ENCODE measurements around the gene DENND2D.

Gene DENND2D

DNA sequence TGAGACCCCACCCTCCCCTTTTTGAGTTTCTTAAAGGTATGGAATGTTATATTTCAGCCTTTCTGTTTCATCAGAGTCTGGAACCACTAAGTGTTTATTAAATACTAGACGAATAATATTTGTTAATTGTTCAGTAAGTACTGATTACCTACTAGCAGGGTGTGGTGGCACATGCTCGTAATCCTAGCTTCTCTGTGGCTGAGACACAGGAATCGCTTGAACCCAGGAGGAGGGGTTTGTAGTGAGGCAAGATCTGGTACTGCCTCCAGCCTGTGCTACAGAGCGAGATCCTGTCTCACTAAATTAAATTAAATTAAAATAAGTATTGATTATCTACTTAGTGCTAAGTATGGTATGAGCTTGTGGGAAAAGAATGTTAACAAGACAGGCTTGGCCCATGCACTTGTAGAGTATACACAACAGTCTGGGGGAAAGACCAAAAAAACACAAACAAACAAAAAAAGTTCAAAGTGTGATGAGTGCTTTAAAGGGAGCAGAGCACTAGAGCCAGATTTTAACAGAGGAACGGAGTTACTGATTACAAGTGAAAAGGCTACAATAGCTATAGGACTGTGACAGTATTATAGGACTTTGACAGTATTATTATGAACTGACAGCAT lies 58.0 kb downstream of the DENND2D start:
- Histone ChIP-seq H3K27ac (ENCODE audit: extremely low read depth, low read depth, low read length) (no peak overlapping the region), H3K36me3 (ENCODE audit: control insufficient read depth in 2 of 2, insufficient read depth in 1 of 2, low read length in 2 of 2) (peaks cover 0 to 11% of the 10 kb centered on the region in 2 experiments; a peak in 2 of 3 replicates), H3K4me3 (ENCODE audit: low read depth, low read length) (no peak overlapping the region), H3K4me1 (ENCODE audit: control insufficient read depth, insufficient read depth, low read length) (peaks cover 13% of the 10 kb centered on the region; the same call in 1 of the 2 replicates), H3K9me3 (ENCODE audit: control insufficient read depth, insufficient read depth, low read depth, low read length) (no peaks in the 10 kb centered on the region)
- ChIA-PET POLR2A (no interaction called here), CTCF (interaction anchor here (0.7 kb wide), 1 partner anchor 134 kb away, joined by 3 read pairs; no protein-coding TSS in a partner anchor)
- no peak for TF ChIP-seq ZBTB48 (tag by site-specific recombination; IDR thresholded peaks at IDR 0.05)
- TF ChIP-seq ZNF341 (tag by site-specific recombination; IDR thresholded peaks at IDR 0.05; ENCODE audit: low read depth) = 0 out of 2 replicates have a peak, but pooled peaks have one; percentile 27

DNA sequence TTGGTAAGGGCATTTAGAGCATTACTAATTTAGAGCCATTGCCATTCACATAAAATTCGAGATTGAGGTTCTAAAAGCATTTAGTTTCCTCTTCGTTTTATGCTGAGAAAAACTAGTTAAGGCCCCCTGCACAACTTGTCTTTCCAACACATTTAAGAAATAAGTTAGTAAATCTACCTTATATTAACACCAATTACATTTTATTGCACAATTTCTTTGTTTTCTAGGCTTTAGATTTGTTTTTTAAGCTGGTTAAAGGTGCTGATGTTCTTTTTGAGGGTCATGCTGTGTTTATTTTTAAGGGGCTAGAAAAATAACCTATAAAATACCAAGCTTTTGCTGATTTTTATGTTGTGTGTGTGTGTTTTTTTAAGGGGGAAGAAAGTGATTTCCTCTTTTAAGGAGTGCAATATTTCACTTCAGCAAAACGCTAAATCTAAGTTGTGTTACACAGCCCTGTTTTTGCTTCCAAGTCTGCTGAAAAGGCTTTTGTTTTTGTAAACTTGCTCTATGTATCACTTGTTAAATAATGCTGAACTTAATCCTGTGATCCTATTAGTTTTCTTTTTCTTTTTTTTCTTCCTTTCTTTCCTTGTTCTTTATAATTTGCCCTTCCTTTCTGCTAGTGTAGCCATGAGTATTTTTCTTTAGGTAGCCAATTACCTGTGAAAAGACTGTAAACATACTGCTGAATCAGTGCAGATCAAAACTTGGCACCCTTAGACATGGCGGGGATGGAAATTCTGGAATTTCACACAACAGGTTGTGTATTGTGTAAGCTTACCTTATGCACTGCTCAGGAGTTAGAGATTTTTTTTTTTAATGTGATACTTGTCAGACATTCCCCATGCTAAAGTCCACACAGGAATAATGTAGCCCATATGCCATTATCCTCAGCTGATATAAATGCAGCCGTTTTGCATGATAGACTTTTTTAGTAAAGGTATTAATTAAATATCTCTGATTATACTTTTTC lies 58.9 kb downstream of the DENND2D start:
- H3K4me1 ChIP-seq (ENCODE audit: control insufficient read depth, insufficient read depth, low read length) = peaks cover 13% of the 10 kb centered on the region; the same call in 1 of the 2 replicates
- peak overlapping the region; percentile 98 for H3K4me3 ChIP-seq (ENCODE audit: low read depth, low read length)
- POLR2A ChIA-PET = no interaction called here
- 0 out of 2 replicates have a peak, but pooled peaks have one; percentile 25 for TF ChIP-seq PRDM1 (tag by site-specific recombination; IDR thresholded peaks at IDR 0.05)
- no peak for TF ChIP-seq ZNF837 (tag by site-specific recombination; IDR thresholded peaks at IDR 0.05)
- no peak for TF ChIP-seq ZSCAN30 (tag by site-specific recombination; IDR thresholded peaks at IDR 0.05)
- TF ChIP-seq ZNF530 (tag by site-specific recombination; IDR thresholded peaks at IDR 0.05; ENCODE audit: low read depth) = no peak
- peak; percentile 86 for TF ChIP-seq SCRT2 (tag by site-specific recombination; IDR thresholded peaks at IDR 0.05)
- TF ChIP-seq FEZF1 (tag by site-specific recombination; IDR thresholded peaks at IDR 0.05) = peak; percentile 36; the same call in 1 of the 2 replicates
- TF ChIP-seq ZNF16 (tag by site-specific recombination; IDR thresholded peaks at IDR 0.05; ENCODE audit: low read depth) = no peak
- TF ChIP-seq SCRT1 (tag by site-specific recombination; IDR thresholded peaks at IDR 0.05; ENCODE audit: borderline replicate concordance) = 0 out of 2 replicates have a peak, but pooled peaks have one; percentile 70
- no peak for TF ChIP-seq ZNF175 (tag by site-specific recombination; IDR thresholded peaks at IDR 0.05)
- TF ChIP-seq ZNF366 (tag by site-specific recombination; conservative IDR thresholded peaks at IDR 0.05) = 0 out of 2 replicates have a peak, but pooled peaks have one; percentile 28
- peaks cover 0 to 16% of the 10 kb centered on the region in 2 experiments; a peak in 2 of 3 replicates for H3K36me3 ChIP-seq (ENCODE audit: control insufficient read depth in 2 of 2, insufficient read depth in 1 of 2, low read length in 2 of 2)
- no peaks in the 10 kb centered on the region for H3K9me3 ChIP-seq (ENCODE audit: control insufficient read depth, insufficient read depth, low read depth, low read length)
- CTCF ChIA-PET = interaction anchor here (0.7 kb wide), 1 partner anchor 133 kb away, joined by 3 read pairs; no protein-coding TSS in a partner anchor
- H3K27ac ChIP-seq (ENCODE audit: extremely low read depth, low read depth, low read length) = no peak overlapping the region

DNA sequence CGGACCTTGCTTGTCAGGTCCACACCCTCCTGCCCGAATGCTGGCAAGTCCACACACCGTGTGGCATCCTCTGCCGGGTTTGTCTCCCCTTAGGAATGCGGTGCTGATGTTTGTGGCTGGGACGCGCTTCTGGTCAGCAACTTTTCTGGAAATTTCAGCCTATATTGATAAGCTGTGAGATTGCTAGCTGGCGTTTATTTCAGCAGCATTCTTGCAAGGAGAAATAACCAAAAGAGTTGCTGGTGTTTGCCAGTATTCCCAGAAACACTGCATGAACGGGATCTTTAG lies 59.8 kb downstream of the DENND2D start:
- H3K4me1 ChIP-seq (ENCODE audit: control insufficient read depth, insufficient read depth, low read length) = peaks cover 13% of the 10 kb centered on the region; the same call in 1 of the 2 replicates
- H3K36me3 ChIP-seq (ENCODE audit: control insufficient read depth in 2 of 2, insufficient read depth in 1 of 2, low read length in 2 of 2) = peaks cover 4 to 23% of the 10 kb centered on the region in 2 experiments; a peak in 2 of 3 replicates
- CTCF ChIA-PET = no interaction called here
- peak overlapping the region; percentile 92; the same call in 1 of the 2 replicates for H3K27ac ChIP-seq (ENCODE audit: extremely low read depth, low read depth, low read length)
- H3K4me3 ChIP-seq (ENCODE audit: low read depth, low read length) = peak overlapping the region; percentile 98
- POLR2A ChIA-PET = no interaction called here
- no peaks in the 10 kb centered on the region for H3K9me3 ChIP-seq (ENCODE audit: control insufficient read depth, insufficient read depth, low read depth, low read length)
- no peak for TF ChIP-seq KLF9 (tag by site-specific recombination; IDR thresholded peaks at IDR 0.05; ENCODE audit: low read depth)
- 0 out of 2 replicates have a peak, but pooled peaks have one; percentile 2 for TF ChIP-seq ZNF76 (tag by site-specific recombination; IDR thresholded peaks at IDR 0.05; ENCODE audit: borderline replicate concordance, low read depth)

DNA sequence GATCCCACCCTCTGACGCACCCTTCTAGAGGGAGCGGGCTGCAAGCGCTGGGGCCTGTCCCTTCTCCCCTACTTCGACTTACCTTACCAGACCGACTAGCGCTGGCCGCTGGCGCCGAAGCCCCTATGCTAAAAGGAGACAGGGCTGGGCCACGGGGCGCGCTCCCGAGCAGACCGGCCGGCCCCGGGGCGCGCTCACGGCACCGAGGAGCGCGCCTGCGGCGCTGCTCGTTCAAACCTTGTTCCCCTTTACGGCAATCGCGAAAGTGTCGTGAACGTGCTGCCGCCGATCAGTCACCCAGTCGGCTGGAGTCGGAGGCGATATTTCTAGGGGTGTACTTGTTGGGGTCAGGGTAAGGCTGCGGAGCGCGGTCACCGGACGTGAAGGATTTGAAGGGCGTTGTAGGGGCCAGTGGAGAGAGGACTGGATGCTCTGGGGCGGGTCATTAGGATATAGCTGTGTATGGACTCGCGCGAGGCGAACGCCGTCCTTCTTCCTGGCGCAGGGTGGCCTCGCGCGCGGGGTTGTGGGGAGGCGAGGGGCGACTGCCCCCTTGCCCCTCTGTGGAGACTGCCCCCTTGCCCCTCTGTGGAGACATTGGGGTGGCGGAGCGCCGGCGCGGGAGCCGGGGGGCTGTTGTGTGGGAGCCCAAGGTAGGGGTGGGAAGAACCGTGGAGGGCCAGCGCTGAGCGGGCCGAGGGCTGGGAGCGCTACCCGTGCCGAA lies 60.3 kb downstream of the DENND2D start, which contains the start of the genes CEPT1 and DRAM2:
Gene CEPT1 (plus strand): TSS at position 268 of the 724 bp plus-strand sequence. CDS start 7,492 bp downstream, outside the sequence.
Gene DRAM2 (minus strand): TSS at position 138 of the 724 bp plus-strand sequence. CDS start 8,539 bp downstream, outside the sequence.
- H3K9me3 ChIP-seq (ENCODE audit: control insufficient read depth, insufficient read depth, low read depth, low read length) = no peaks in the 10 kb centered on the region
- POLR2A ChIA-PET = interaction anchor here (0.5 to 1.6 kb wide), 4 partner anchors 20 to 479 kb away, joined by 3 to 6 read pairs (median 3); no protein-coding TSS in a partner anchor
- peak within 1 kb of the TSS; percentile 98 for H3K4me3 ChIP-seq (ENCODE audit: low read depth, low read length)
- H3K36me3 ChIP-seq (ENCODE audit: control insufficient read depth in 2 of 2, insufficient read depth in 1 of 2, low read length in 2 of 2) = peaks cover 4 to 26% of the 10 kb centered on the region in 2 experiments; a peak in 2 of 3 replicates
- CTCF ChIA-PET = interaction anchor here (1.4 kb wide), 1 partner anchor 260 kb away, joined by 3 read pairs; no protein-coding TSS in a partner anchor
- peaks cover 13% of the 10 kb centered on the region; the same call in 1 of the 2 replicates for H3K4me1 ChIP-seq (ENCODE audit: control insufficient read depth, insufficient read depth, low read length)
- H3K27ac ChIP-seq (ENCODE audit: extremely low read depth, low read depth, low read length) = peak within 1 kb of the TSS; percentile 92
- TF ChIP-seq ZNF280C (tag by site-specific recombination; IDR thresholded peaks at IDR 0.05) (no peak), TCF7L2 (IDR thresholded peaks at IDR 0.05; ENCODE audit: borderline replicate concordance, low read depth, low read length) (no peak), ELK4 (IDR thresholded peaks at IDR 0.05; ENCODE audit: borderline replicate concordance, low read depth, low read length) (no peak)
- TF ChIP-seq, protein P1, sequence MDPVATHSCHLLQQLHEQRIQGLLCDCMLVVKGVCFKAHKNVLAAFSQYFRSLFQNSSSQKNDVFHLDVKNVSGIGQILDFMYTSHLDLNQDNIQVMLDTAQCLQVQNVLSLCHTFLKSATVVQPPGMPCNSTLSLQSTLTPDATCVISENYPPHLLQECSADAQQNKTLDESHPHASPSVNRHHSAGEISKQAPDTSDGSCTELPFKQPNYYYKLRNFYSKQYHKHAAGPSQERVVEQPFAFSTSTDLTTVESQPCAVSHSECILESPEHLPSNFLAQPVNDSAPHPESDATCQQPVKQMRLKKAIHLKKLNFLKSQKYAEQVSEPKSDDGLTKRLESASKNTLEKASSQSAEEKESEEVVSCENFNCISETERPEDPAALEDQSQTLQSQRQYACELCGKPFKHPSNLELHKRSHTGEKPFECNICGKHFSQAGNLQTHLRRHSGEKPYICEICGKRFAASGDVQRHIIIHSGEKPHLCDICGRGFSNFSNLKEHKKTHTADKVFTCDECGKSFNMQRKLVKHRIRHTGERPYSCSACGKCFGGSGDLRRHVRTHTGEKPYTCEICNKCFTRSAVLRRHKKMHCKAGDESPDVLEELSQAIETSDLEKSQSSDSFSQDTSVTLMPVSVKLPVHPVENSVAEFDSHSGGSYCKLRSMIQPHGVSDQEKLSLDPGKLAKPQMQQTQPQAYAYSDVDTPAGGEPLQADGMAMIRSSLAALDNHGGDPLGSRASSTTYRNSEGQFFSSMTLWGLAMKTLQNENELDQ (tag by site-specific recombination; IDR thresholded peaks at IDR 0.05; ENCODE audit: low read depth) = no peak
